ENCODE results near the gene ADRA2C. TPM values are rescaled to one million over a fixed set of nuclear protein-coding genes. Genes with fewer than 3 reads are reported as not detected.

Gene ADRA2C
- total RNA-seq, 1 experiment from 2014 or later = not detected

GRCh38 chr4:3775576-3775975 lies 9.4 kb downstream of the ADRA2C start:
- Histone ChIP-seq H2AFZ (ENCODE audit: low read length) (no peak overlapping the region), H3K4me3 (ENCODE audit: low read length) (no peak overlapping the region), H3K9me3 (ENCODE audit: low read length) (no peaks in the 10 kb centered on the region), H3K27me3 (ENCODE audit: low read length) (no peaks in the 10 kb centered on the region), H4K20me1 (ENCODE audit: insufficient read depth, low read depth, low read length) (no peaks in the 10 kb centered on the region), H3K4me2 (ENCODE audit: low read depth, low read length, poor library complexity, severe bottlenecking) (no peak overlapping the region), H3K27ac (ENCODE audit: low read length) (no peak overlapping the region), H3K4me1 (ENCODE audit: low read length) (no peaks in the 10 kb centered on the region), H3K9me2 (replicated peaks; ENCODE audit: insufficient read depth, low read length) (no peaks in the 10 kb centered on the region), H3K9ac (ENCODE audit: low read length) (no peak overlapping the region), H3K79me2 (ENCODE audit: low read length) (no peaks in the 10 kb centered on the region), H3K36me3 (ENCODE audit: insufficient read depth, low read length) (no peaks in the 10 kb centered on the region)
- no peak for DNase-seq

- H3K9me2 ChIP-seq (replicated peaks; ENCODE audit: insufficient read depth, low read length) = no peaks in the 10 kb centered on the region
- no peak overlapping the region for H3K4me3 ChIP-seq (ENCODE audit: low read length)
- H3K27me3 ChIP-seq (ENCODE audit: low read length) = no peaks in the 10 kb centered on the region
- no peaks in the 10 kb centered on the region for H3K9me3 ChIP-seq (ENCODE audit: low read length)
- no peak overlapping the region for H3K27ac ChIP-seq (ENCODE audit: low read length)
- no peak overlapping the region for H3K4me2 ChIP-seq (ENCODE audit: low read depth, low read length, poor library complexity, severe bottlenecking)
- no peak for DNase-seq
- no peak overlapping the region for H3K9ac ChIP-seq (ENCODE audit: low read length)
- no peaks in the 10 kb centered on the region for H3K36me3 ChIP-seq (ENCODE audit: insufficient read depth, low read length)
- no peaks in the 10 kb centered on the region for H3K79me2 ChIP-seq (ENCODE audit: low read length)
- H4K20me1 ChIP-seq (ENCODE audit: insufficient read depth, low read depth, low read length) = no peaks in the 10 kb centered on the region
- H3K4me1 ChIP-seq (ENCODE audit: low read length) = no peaks in the 10 kb centered on the region
- H2AFZ ChIP-seq (ENCODE audit: low read length) = no peak overlapping the region
These were observed 10.2 kb downstream of the ADRA2C start for GRCh38 chr4:3776166-3777032.

GRCh38 chr4:3777033-3777390 lies 10.8 kb downstream of the ADRA2C start:
- H3K79me2 ChIP-seq (ENCODE audit: low read length) = no peaks in the 10 kb centered on the region

GRCh38 chr4:3777669-3778068 lies 11.5 kb downstream of the ADRA2C start:
- Histone ChIP-seq H3K4me3 (ENCODE audit: low read length) (no peak overlapping the region), H3K9me2 (replicated peaks; ENCODE audit: insufficient read depth, low read length) (no peaks in the 10 kb centered on the region), H3K79me2 (ENCODE audit: low read length) (no peaks in the 10 kb centered on the region), H3K9ac (ENCODE audit: low read length) (no peak overlapping the region), H3K36me3 (ENCODE audit: insufficient read depth, low read length) (no peaks in the 10 kb centered on the region), H3K9me3 (ENCODE audit: low read length) (no peaks in the 10 kb centered on the region), H4K20me1 (ENCODE audit: insufficient read depth, low read depth, low read length) (no peaks in the 10 kb centered on the region), H3K27me3 (ENCODE audit: low read length) (no peaks in the 10 kb centered on the region), H2AFZ (ENCODE audit: low read length) (no peak overlapping the region), H3K4me1 (ENCODE audit: low read length) (no peaks in the 10 kb centered on the region), H3K4me2 (ENCODE audit: low read depth, low read length, poor library complexity, severe bottlenecking) (no peak overlapping the region), H3K27ac (ENCODE audit: low read length) (no peak overlapping the region)
- DNase-seq = no peak

More at GRCh38 chr4:3777033-3777390, 10.8 kb downstream of the ADRA2C start:
- Histone ChIP-seq H3K36me3 (ENCODE audit: insufficient read depth, low read length) (no peaks in the 10 kb centered on the region), H2AFZ (ENCODE audit: low read length) (no peak overlapping the region), H3K27ac (ENCODE audit: low read length) (no peak overlapping the region), H3K9ac (ENCODE audit: low read length) (no peak overlapping the region), H3K4me2 (ENCODE audit: low read depth, low read length, poor library complexity, severe bottlenecking) (no peak overlapping the region), H4K20me1 (ENCODE audit: insufficient read depth, low read depth, low read length) (no peaks in the 10 kb centered on the region), H3K27me3 (ENCODE audit: low read length) (no peaks in the 10 kb centered on the region), H3K4me3 (ENCODE audit: low read length) (no peak overlapping the region), H3K9me2 (replicated peaks; ENCODE audit: insufficient read depth, low read length) (no peaks in the 10 kb centered on the region), H3K4me1 (ENCODE audit: low read length) (no peaks in the 10 kb centered on the region), H3K9me3 (ENCODE audit: low read length) (no peaks in the 10 kb centered on the region)
- DNase-seq = no peak

GRCh38 chr4:3779509-3779908 lies 13.3 kb downstream of the ADRA2C start:
- Histone ChIP-seq H4K20me1 (ENCODE audit: insufficient read depth, low read depth, low read length) (no peaks in the 10 kb centered on the region), H3K27ac (ENCODE audit: low read length) (no peak overlapping the region), H3K79me2 (ENCODE audit: low read length) (no peaks in the 10 kb centered on the region), H3K4me2 (ENCODE audit: low read depth, low read length, poor library complexity, severe bottlenecking) (no peak overlapping the region), H3K9ac (ENCODE audit: low read length) (no peak overlapping the region), H3K36me3 (ENCODE audit: insufficient read depth, low read length) (no peaks in the 10 kb centered on the region), H3K9me3 (ENCODE audit: low read length) (no peaks in the 10 kb centered on the region), H2AFZ (ENCODE audit: low read length) (no peak overlapping the region), H3K27me3 (ENCODE audit: low read length) (no peaks in the 10 kb centered on the region), H3K9me2 (replicated peaks; ENCODE audit: insufficient read depth, low read length) (no peaks in the 10 kb centered on the region), H3K4me3 (ENCODE audit: low read length) (no peak overlapping the region), H3K4me1 (ENCODE audit: low read length) (no peaks in the 10 kb centered on the region)
- DNase-seq = no peak

GRCh38 chr4:3780347-3781171 lies 14.4 kb downstream of the ADRA2C start:
- no peak overlapping the region for H2AFZ ChIP-seq (ENCODE audit: low read length)
- no peaks in the 10 kb centered on the region for H4K20me1 ChIP-seq (ENCODE audit: insufficient read depth, low read depth, low read length)
- H3K27me3 ChIP-seq (ENCODE audit: low read length) = no peaks in the 10 kb centered on the region
- H3K4me2 ChIP-seq (ENCODE audit: low read depth, low read length, poor library complexity, severe bottlenecking) = no peak overlapping the region
- H3K36me3 ChIP-seq (ENCODE audit: insufficient read depth, low read length) = no peaks in the 10 kb centered on the region
- H3K4me3 ChIP-seq (ENCODE audit: low read length) = no peak overlapping the region
- no peaks in the 10 kb centered on the region for H3K9me2 ChIP-seq (replicated peaks; ENCODE audit: insufficient read depth, low read length)
- DNase-seq = no peak
- H3K27ac ChIP-seq (ENCODE audit: low read length) = no peak overlapping the region
- H3K9me3 ChIP-seq (ENCODE audit: low read length) = no peaks in the 10 kb centered on the region
- H3K4me1 ChIP-seq (ENCODE audit: low read length) = no peaks in the 10 kb centered on the region
- no peaks in the 10 kb centered on the region for H3K79me2 ChIP-seq (ENCODE audit: low read length)
- H3K9ac ChIP-seq (ENCODE audit: low read length) = no peak overlapping the region

GRCh38 chr4:3781193-3781886 lies 15.2 kb downstream of the ADRA2C start:
- H3K4me2 ChIP-seq (ENCODE audit: low read depth, low read length, poor library complexity, severe bottlenecking) = no peak overlapping the region

More at GRCh38 chr4:3781193-3781886, 15.2 kb downstream of the ADRA2C start:
- no peaks in the 10 kb centered on the region for H3K4me1 ChIP-seq (ENCODE audit: low read length)
- no peaks in the 10 kb centered on the region for H3K27me3 ChIP-seq (ENCODE audit: low read length)
- no peak overlapping the region for H3K4me3 ChIP-seq (ENCODE audit: low read length)
- peak; percentile 63 for DNase-seq
- H3K27ac ChIP-seq (ENCODE audit: low read length) = no peak overlapping the region
- H4K20me1 ChIP-seq (ENCODE audit: insufficient read depth, low read depth, low read length) = no peaks in the 10 kb centered on the region
- H2AFZ ChIP-seq (ENCODE audit: low read length) = no peak overlapping the region
- no peaks in the 10 kb centered on the region for H3K9me3 ChIP-seq (ENCODE audit: low read length)
- H3K36me3 ChIP-seq (ENCODE audit: insufficient read depth, low read length) = no peaks in the 10 kb centered on the region
- no peaks in the 10 kb centered on the region for H3K79me2 ChIP-seq (ENCODE audit: low read length)
- no peaks in the 10 kb centered on the region for H3K9me2 ChIP-seq (replicated peaks; ENCODE audit: insufficient read depth, low read length)
- H3K9ac ChIP-seq (ENCODE audit: low read length) = no peak overlapping the region
